OCI-LY3 (cell line): ENCODE measurements around the gene FSTL5.

Experiments
- H2AFZ ChIP-seq: fragments of 200-600, 300-600 bp; shearing (Covaris generic); 2 replicates; pipeline ENCODE4 v1.6.0; 2014; ENCODE audit warnings: antibody characterized with exemption, low read depth, low read length
- H3K27ac ChIP-seq: fragments of 200-600, 300-600 bp; sonication (generic); 2 replicates; pipeline ENCODE4 v1.5.1; 2014; ENCODE audit warnings: mild to moderate bottlenecking, low read length, moderate library complexity, mixed read lengths
- H3K27me3 ChIP-seq: fragments of 200-600, 300-600 bp; sonication (generic); 2 replicates; pipeline ENCODE4 v1.6.1; 2014; ENCODE audit warnings: low read depth, low read length, mixed read lengths
- H3K36me3 ChIP-seq: fragments of 200-600, 300-600 bp; sonication (generic); replicated peaks from 2 replicates; pipeline ENCODE3; 2014; ENCODE audit warnings: low read depth, low read length, mixed read lengths
- H3K4me1 ChIP-seq: fragments of 300-600, 200-600 bp; sonication (generic); 2 replicates; pipeline ENCODE4 v1.6.1; 2014; ENCODE audit warnings: low read length, mixed read lengths
- H3K4me2 ChIP-seq: fragments of 200-600, 300-600 bp; sonication (generic); 2 replicates; pipeline ENCODE4 v1.6.1; 2014; ENCODE audit warnings: low read length, mixed read lengths
- H3K4me3 ChIP-seq: fragments of 300-600, 200-600 bp; sonication (generic); 2 replicates; pipeline ENCODE4 v1.5.1; 2014; ENCODE audit warnings: antibody characterized with exemption, mild to moderate bottlenecking, low read length, moderate library complexity
- H3K79me2 ChIP-seq: fragments of 300-600, 200-600 bp; shearing (Covaris generic); 2 replicates; pipeline ENCODE4 v1.6.1; 2014; ENCODE audit warnings: mild to moderate bottlenecking, low read length, mixed read lengths
- H3K9ac ChIP-seq: fragments of 300-600, 200-600 bp; shearing (Covaris generic); 2 replicates; pipeline ENCODE4 v1.6.0; 2014; ENCODE audit warnings: mild to moderate bottlenecking, low read length, moderate library complexity
- H3K9me3 ChIP-seq: fragments of 200-600, 300-600 bp; shearing (Covaris generic); 2 replicates; pipeline ENCODE4 v1.6.1; 2014; ENCODE audit warnings: low read length, mixed read lengths; ENCODE audit not compliant: insufficient read depth
- H4K20me1 ChIP-seq: fragments of 200-600, 300-600 bp; sonication (generic); 2 replicates; pipeline ENCODE4 v1.6.1; 2016; ENCODE audit warnings: low read length, mixed read lengths; ENCODE audit not compliant: insufficient read depth
- EZH2phosphoT487 ChIP-seq: fragments of 200-600 bp; shearing (Covaris generic); IDR thresholded peaks from 2 replicates; pipeline ENCODE4 v1.6.1; 2018; ENCODE audit warnings: antibody characterized with exemption, mixed run types, low read depth
- TF ChIP-seq, protein P1 (sequence below): fragments of 200-600, 300-600 bp; sonication (generic); IDR thresholded peaks from 2 replicates; pipeline ENCODE4 v1.5.1; 2014; ENCODE audit warnings: antibody characterized with exemption, low read length, low read depth

Gene FSTL5

DNA sequence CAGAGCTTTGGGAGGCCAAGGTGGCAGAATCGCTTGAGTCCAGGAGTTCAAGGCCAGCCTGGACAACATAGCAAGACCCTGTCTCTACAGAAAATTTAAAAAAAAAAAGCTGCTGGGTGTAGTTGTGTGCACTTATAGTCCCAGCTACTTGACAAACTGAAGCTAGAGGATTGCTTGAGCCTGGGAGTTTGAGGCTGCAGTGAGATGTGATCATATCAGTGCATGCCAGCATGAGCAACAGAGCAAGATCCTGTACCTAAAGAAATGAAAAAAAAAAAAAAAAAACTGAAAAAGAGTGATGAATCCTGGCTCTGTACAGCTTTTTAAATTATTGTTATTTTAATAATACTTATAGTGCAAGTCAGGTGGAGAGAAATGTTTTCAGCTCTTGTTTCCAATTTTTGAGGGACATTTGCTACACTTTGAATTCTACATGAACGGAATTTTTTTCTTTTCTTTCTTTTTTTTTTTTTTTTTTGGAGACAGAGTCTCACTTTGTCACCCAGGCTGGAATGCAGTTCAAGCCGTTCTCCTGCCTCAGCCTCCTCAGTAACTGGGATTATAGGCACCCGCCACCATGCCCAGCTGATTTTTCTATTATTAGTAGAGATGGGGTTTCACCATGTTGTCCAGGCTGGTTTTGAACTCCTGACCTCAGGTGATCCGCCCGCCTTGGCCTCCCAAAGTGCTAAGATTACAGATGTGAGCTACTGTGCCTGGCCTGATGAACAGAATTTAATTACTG, 215.6 kb downstream of the FSTL5 start:
- no peaks in the 10 kb centered on the region for H3K36me3 ChIP-seq
- H3K9me3 ChIP-seq, result no peaks in the 10 kb centered on the region
- no peak overlapping the region for H3K9ac ChIP-seq
- no peak overlapping the region for H3K4me3 ChIP-seq
- no peak overlapping the region for H3K27ac ChIP-seq
- no peaks in the 10 kb centered on the region for H4K20me1 ChIP-seq
- no peak overlapping the region for H3K4me2 ChIP-seq
- 0 out of 2 replicates have a peak, but pooled peaks cover 4% of the 10 kb centered on the region for H3K4me1 ChIP-seq
- no peak overlapping the region for H2AFZ ChIP-seq
- no peaks in the 10 kb centered on the region for H3K79me2 ChIP-seq
- TF ChIP-seq, protein P1, sequence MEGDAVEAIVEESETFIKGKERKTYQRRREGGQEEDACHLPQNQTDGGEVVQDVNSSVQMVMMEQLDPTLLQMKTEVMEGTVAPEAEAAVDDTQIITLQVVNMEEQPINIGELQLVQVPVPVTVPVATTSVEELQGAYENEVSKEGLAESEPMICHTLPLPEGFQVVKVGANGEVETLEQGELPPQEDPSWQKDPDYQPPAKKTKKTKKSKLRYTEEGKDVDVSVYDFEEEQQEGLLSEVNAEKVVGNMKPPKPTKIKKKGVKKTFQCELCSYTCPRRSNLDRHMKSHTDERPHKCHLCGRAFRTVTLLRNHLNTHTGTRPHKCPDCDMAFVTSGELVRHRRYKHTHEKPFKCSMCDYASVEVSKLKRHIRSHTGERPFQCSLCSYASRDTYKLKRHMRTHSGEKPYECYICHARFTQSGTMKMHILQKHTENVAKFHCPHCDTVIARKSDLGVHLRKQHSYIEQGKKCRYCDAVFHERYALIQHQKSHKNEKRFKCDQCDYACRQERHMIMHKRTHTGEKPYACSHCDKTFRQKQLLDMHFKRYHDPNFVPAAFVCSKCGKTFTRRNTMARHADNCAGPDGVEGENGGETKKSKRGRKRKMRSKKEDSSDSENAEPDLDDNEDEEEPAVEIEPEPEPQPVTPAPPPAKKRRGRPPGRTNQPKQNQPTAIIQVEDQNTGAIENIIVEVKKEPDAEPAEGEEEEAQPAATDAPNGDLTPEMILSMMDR, result no peak
- no peak for TF ChIP-seq EZH2phosphoT487
- H3K27me3 ChIP-seq, result no peaks in the 10 kb centered on the region

DNA sequence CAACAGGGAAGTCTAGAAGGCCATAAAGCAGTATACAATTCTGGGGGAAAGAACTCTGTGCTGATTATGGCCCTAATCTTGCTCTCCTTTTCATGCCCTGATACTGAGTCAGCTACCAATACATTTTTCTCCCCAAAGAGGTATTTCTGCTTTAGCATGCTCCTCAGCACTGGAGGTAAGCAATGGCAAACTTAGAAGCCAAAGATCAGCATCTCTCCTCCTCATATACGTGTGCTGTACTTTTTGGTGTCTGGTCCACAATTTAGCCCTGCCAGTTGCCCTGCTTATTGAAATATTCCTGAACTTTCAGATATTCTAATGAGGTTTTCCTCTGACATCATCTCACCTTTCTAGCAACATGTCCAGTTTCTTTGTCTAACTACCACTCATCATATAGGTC, 226.2 kb downstream of the FSTL5 start:
- H3K9me3 ChIP-seq, result no peaks in the 10 kb centered on the region
- H3K36me3 ChIP-seq, result no peaks in the 10 kb centered on the region
- no peaks in the 10 kb centered on the region for H3K79me2 ChIP-seq
- H3K27ac ChIP-seq, result no peak overlapping the region
- no peaks in the 10 kb centered on the region for H3K27me3 ChIP-seq
- no peaks in the 10 kb centered on the region for H4K20me1 ChIP-seq
- no peak overlapping the region for H3K4me2 ChIP-seq
- no peak overlapping the region for H3K4me3 ChIP-seq
- H3K4me1 ChIP-seq, result no peaks in the 10 kb centered on the region
- no peak for TF ChIP-seq EZH2phosphoT487
- TF ChIP-seq, protein P1, result no peak
- no peak overlapping the region for H2AFZ ChIP-seq
- no peak overlapping the region for H3K9ac ChIP-seq

GRCh38 chr4:161936625-161937550, 226.9 kb downstream of the FSTL5 start:
- no peaks in the 10 kb centered on the region for H4K20me1 ChIP-seq
- H3K27ac ChIP-seq, result no peak overlapping the region
- H3K4me3 ChIP-seq, result no peak overlapping the region
- no peaks in the 10 kb centered on the region for H3K4me1 ChIP-seq
- no peaks in the 10 kb centered on the region for H3K79me2 ChIP-seq
- no peak overlapping the region for H3K4me2 ChIP-seq
- H2AFZ ChIP-seq, result no peak overlapping the region
- no peak for TF ChIP-seq EZH2phosphoT487
- TF ChIP-seq, protein P1, result no peak
- no peak overlapping the region for H3K9ac ChIP-seq
- H3K9me3 ChIP-seq, result no peaks in the 10 kb centered on the region
- no peaks in the 10 kb centered on the region for H3K36me3 ChIP-seq
- H3K27me3 ChIP-seq, result no peaks in the 10 kb centered on the region

DNA sequence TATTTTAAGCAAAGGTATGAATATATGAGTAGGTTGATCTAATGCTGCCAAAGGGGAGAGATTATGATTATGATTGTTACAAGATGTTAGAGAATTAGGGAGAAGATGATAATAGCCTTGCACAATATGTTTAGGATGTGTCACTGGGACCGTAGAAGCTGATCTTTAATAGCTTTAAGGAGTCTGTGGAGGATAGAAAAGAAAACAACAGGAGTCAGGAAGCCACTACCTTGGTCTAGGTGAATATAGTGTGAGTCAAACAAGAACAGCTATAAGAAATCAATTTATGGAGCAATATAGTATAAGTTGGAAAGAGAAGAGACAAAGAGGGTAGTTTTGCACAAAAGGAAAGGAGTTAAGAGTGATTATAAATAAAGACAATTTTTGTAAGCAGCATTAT, 232.7 kb downstream of the FSTL5 start:
- H3K9me3 ChIP-seq, result no peaks in the 10 kb centered on the region
- TF ChIP-seq, protein P1, result no peak
- TF ChIP-seq EZH2phosphoT487, result no peak
- no peak overlapping the region for H3K9ac ChIP-seq
- H3K4me1 ChIP-seq, result peaks cover 8% of the 10 kb centered on the region
- no peak overlapping the region for H2AFZ ChIP-seq
- no peak overlapping the region for H3K4me3 ChIP-seq
- no peak overlapping the region for H3K4me2 ChIP-seq
- H3K27me3 ChIP-seq, result no peaks in the 10 kb centered on the region
- H4K20me1 ChIP-seq, result no peaks in the 10 kb centered on the region
- H3K36me3 ChIP-seq, result no peaks in the 10 kb centered on the region
- H3K79me2 ChIP-seq, result no peaks in the 10 kb centered on the region
- no peak overlapping the region for H3K27ac ChIP-seq
